SK-N-SH treated with all-trans-retinoic acid at 6 μM for 48 hours (cell line): Measurements from ENCODE around the gene MIGA2.

Experiments used
- ATAC-seq: fragments of 200-7000 bp; cut with Tn5 transposase; 3 replicates; pipeline ENCODE4 v1.9.1; 2020; ENCODE audit warnings: mild to moderate bottlenecking, moderate library complexity
- ARNTL ChIP-seq: fragments of 450-650 bp; formaldehyde crosslinking; IDR thresholded peaks from 2 replicates; pipeline ENCODE4 v1.5.0; 2020; ENCODE audit warnings: low read depth, mild to moderate bottlenecking, moderate library complexity, borderline replicate concordance
- BACH2 ChIP-seq: fragments of 250-450 bp; sonication (Bioruptor Pico); IDR thresholded peaks from 2 replicates; pipeline ENCODE4 v1.9.0; 2021; ENCODE audit warnings: mild to moderate bottlenecking, borderline replicate concordance
- CSDC2 ChIP-seq: fragments of 250-450 bp; sonication (Bioruptor Pico); IDR thresholded peaks from 2 replicates; pipeline ENCODE4 v1.5.0; 2020; ENCODE audit warnings: mild to moderate bottlenecking, moderate library complexity
- ESRRG ChIP-seq: fragments of 250-450 bp; sonication (Bioruptor Pico); IDR thresholded peaks from 2 replicates; pipeline ENCODE4 v1.6.1; 2021; ENCODE audit warnings: mild to moderate bottlenecking
- GLIS3 ChIP-seq: fragments of 250-450 bp; sonication (Bioruptor Pico); IDR thresholded peaks from 2 replicates; pipeline ENCODE4 v1.5.0; 2020; ENCODE audit warnings: mild to moderate bottlenecking, moderate library complexity
- ISL1 ChIP-seq: fragments of 250-450 bp; sonication (Bioruptor Pico); IDR thresholded peaks from 2 replicates; pipeline ENCODE4 v2.1.2; 2022; ENCODE audit warnings: mild to moderate bottlenecking, moderate library complexity
- OSR1 ChIP-seq: fragments of 250-450 bp; sonication (Bioruptor Pico); IDR thresholded peaks from 2 replicates; pipeline ENCODE4 v1.8.0; 2022; ENCODE audit warnings: moderate library complexity, mild to moderate bottlenecking, inconsistent platforms
- PPARA ChIP-seq: fragments of 250-450 bp; sonication (Bioruptor Pico); IDR thresholded peaks from 2 replicates; pipeline ENCODE4 v1.5.0; 2020; ENCODE audit warnings: mild to moderate bottlenecking, borderline replicate concordance
- SNAI2 ChIP-seq: fragments of 250-450 bp; sonication (Bioruptor Pico); IDR thresholded peaks from 2 replicates; pipeline ENCODE4 v1.5.0; 2020; ENCODE audit warnings: mild to moderate bottlenecking, moderate library complexity
- TOX ChIP-seq: fragments of 250-450 bp; sonication (Bioruptor Pico); IDR thresholded peaks from 2 replicates; pipeline ENCODE4 v1.8.0; 2021; ENCODE audit warnings: mild to moderate bottlenecking, moderate library complexity, borderline replicate concordance
- ZC3H10 ChIP-seq: fragments of 250-450 bp; sonication (Bioruptor Pico); IDR thresholded peaks from 2 replicates; pipeline ENCODE4 v1.5.1; 2021; ENCODE audit warnings: mild to moderate bottlenecking, moderate library complexity
- ZFP30 ChIP-seq: fragments of 450-650 bp; formaldehyde crosslinking; IDR thresholded peaks from 2 replicates; pipeline ENCODE4 v1.5.0; 2022; ENCODE audit warnings: mild to moderate bottlenecking, moderate library complexity
- ZNF565 ChIP-seq: fragments of 450-650 bp; formaldehyde crosslinking; conservative IDR thresholded peaks from 2 replicates; pipeline ENCODE4 v1.5.0; 2020; ENCODE audit warnings: low read depth, mild to moderate bottlenecking, moderate library complexity
- ZNF70 ChIP-seq: fragments of 450-650 bp; formaldehyde crosslinking; IDR thresholded peaks from 2 replicates; pipeline ENCODE4 v1.5.0; 2020; ENCODE audit warnings: mild to moderate bottlenecking, moderate library complexity
- ZNF8 ChIP-seq: fragments of 450-650 bp; formaldehyde crosslinking; IDR thresholded peaks from 2 replicates; pipeline ENCODE4 v1.5.0; 2020; ENCODE audit warnings: mild to moderate bottlenecking, moderate library complexity
- TF ChIP-seq, protein P1 (sequence below): fragments of 250-450 bp; sonication (Bioruptor Pico); IDR thresholded peaks from 2 replicates; pipeline ENCODE4 v1.5.1; 2021; ENCODE audit warnings: mild to moderate bottlenecking, moderate library complexity
- TF ChIP-seq, protein P2 (sequence below): fragments of 250-450 bp; sonication (Bioruptor Pico); IDR thresholded peaks from 2 replicates; pipeline ENCODE4 v1.5.1; 2020; ENCODE audit warnings: low read depth, mild to moderate bottlenecking, moderate library complexity
- TF ChIP-seq, protein P3 (sequence below): fragments of 250-450 bp; sonication (Bioruptor Pico); IDR thresholded peaks from 2 replicates; pipeline ENCODE4 v1.8.0; 2020; ENCODE audit warnings: mild to moderate bottlenecking, moderate library complexity, borderline replicate concordance
- TF ChIP-seq, protein P4 (sequence below): fragments of 250-450 bp; sonication (Bioruptor Pico); IDR thresholded peaks from 2 replicates; pipeline ENCODE4 v1.8.0; 2021; ENCODE audit warnings: low read depth, mild to moderate bottlenecking, moderate library complexity, borderline replicate concordance
- TF ChIP-seq, protein P5 (sequence below): fragments of 250-450 bp; sonication (Bioruptor Pico); IDR thresholded peaks from 2 replicates; pipeline ENCODE4 v1.5.0; 2020; ENCODE audit warnings: mild to moderate bottlenecking, moderate library complexity

Gene MIGA2

DNA sequence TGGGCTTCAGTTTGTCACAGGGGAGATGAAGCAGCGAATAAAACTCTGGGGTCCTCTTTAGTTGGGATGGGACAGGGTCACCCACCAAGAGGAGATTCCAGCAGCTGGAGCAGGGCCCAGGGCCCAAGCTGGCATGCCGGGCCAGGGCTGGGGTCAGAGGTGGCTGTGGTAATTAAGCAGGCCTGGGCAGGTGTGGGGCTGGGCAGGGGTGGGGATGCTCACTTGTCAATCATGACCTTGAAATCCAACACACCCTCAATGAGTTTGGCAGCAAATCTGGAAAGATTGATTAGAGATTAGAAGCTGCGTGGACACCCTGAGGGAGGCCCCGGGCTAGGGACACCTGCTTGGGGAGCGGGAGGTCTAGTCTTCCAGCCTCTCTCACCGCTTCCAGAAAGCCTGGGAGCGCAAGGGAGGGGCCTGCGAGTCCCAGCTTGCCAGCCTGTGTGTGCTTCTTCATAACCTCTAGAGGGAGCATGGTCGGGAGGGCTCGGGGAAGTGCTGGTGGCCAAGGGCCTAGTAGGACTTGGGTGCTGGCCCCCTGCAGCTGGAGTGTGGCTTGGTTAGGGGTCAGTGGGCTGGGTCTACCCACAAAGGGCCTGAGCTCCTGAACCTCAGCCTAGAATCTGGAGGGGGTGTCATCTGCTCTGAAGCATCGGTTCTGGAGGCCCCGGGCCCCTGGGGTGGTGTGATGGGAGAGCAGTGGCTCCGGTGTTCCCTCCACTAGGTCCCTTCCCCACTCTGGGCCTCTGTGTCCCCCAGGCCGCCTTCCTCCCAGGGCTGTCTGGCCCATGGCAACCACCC is 66.6 kb downstream of the MIGA2 start:
- TF ChIP-seq ESRRG (CRISPR knock-in tag) = no peak
- no peak for TF ChIP-seq OSR1 (CRISPR knock-in tag)
- TF ChIP-seq, protein P1, sequence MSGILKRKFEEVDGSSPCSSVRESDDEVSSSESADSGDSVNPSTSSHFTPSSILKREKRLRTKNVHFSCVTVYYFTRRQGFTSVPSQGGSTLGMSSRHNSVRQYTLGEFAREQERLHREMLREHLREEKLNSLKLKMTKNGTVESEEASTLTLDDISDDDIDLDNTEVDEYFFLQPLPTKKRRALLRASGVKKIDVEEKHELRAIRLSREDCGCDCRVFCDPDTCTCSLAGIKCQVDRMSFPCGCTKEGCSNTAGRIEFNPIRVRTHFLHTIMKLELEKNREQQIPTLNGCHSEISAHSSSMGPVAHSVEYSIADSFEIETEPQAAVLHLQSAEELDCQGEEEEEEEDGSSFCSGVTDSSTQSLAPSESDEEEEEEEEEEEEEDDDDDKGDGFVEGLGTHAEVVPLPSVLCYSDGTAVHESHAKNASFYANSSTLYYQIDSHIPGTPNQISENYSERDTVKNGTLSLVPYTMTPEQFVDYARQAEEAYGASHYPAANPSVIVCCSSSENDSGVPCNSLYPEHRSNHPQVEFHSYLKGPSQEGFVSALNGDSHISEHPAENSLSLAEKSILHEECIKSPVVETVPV (CRISPR knock-in tag) = no peak
- TF ChIP-seq ZNF565 (CRISPR knock-in tag) = no peak
- TF ChIP-seq ZNF8 (CRISPR knock-in tag) = no peak
- no peak for TF ChIP-seq GLIS3 (CRISPR knock-in tag)
- no peak for TF ChIP-seq TOX (CRISPR knock-in tag)
- no peak for TF ChIP-seq ARNTL
- no peak for TF ChIP-seq ZNF70 (CRISPR knock-in tag)
- TF ChIP-seq, protein P2, sequence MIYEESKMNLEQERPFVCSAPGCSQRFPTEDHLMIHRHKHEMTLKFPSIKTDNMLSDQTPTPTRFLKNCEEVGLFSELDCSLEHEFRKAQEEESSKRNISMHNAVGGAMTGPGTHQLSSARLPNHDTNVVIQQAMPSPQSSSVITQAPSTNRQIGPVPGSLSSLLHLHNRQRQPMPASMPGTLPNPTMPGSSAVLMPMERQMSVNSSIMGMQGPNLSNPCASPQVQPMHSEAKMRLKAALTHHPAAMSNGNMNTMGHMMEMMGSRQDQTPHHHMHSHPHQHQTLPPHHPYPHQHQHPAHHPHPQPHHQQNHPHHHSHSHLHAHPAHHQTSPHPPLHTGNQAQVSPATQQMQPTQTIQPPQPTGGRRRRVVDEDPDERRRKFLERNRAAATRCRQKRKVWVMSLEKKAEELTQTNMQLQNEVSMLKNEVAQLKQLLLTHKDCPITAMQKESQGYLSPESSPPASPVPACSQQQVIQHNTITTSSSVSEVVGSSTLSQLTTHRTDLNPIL (CRISPR knock-in tag) = no peak
- TF ChIP-seq PPARA = no peak
- TF ChIP-seq ZC3H10 (CRISPR knock-in tag) = no peak
- TF ChIP-seq CSDC2 = no peak
- no peak for TF ChIP-seq BACH2 (CRISPR knock-in tag)
- TF ChIP-seq, protein P3, sequence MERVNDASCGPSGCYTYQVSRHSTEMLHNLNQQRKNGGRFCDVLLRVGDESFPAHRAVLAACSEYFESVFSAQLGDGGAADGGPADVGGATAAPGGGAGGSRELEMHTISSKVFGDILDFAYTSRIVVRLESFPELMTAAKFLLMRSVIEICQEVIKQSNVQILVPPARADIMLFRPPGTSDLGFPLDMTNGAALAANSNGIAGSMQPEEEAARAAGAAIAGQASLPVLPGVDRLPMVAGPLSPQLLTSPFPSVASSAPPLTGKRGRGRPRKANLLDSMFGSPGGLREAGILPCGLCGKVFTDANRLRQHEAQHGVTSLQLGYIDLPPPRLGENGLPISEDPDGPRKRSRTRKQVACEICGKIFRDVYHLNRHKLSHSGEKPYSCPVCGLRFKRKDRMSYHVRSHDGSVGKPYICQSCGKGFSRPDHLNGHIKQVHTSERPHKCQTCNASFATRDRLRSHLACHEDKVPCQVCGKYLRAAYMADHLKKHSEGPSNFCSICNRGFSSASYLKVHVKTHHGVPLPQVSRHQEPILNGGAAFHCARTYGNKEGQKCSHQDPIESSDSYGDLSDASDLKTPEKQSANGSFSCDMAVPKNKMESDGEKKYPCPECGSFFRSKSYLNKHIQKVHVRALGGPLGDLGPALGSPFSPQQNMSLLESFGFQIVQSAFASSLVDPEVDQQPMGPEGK (CRISPR knock-in tag) = no peak
- no peak for TF ChIP-seq SNAI2 (CRISPR knock-in tag)
- peak; percentile 94 for ATAC-seq

DNA sequence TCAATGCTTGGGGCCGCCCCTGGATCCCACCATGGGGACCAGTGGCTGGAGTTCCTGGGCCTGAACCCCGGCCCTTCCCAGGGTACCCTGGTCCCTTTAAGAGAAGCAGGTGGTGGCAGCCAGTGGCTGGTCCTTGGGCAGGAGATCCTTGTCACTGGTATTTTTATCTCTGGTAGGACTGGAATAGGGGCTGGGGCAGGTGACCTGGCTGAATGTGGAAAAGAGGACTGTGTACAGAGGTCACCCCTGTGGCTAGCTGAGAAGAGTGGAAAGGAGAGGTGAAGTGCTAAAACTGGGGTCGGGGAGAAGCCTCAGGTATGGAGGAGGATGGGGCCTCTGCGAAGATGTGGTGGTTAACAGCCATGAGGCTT is 67.2 kb downstream of the MIGA2 start:
- TF ChIP-seq, protein P2 (CRISPR knock-in tag) = no peak
- TF ChIP-seq, protein P4, sequence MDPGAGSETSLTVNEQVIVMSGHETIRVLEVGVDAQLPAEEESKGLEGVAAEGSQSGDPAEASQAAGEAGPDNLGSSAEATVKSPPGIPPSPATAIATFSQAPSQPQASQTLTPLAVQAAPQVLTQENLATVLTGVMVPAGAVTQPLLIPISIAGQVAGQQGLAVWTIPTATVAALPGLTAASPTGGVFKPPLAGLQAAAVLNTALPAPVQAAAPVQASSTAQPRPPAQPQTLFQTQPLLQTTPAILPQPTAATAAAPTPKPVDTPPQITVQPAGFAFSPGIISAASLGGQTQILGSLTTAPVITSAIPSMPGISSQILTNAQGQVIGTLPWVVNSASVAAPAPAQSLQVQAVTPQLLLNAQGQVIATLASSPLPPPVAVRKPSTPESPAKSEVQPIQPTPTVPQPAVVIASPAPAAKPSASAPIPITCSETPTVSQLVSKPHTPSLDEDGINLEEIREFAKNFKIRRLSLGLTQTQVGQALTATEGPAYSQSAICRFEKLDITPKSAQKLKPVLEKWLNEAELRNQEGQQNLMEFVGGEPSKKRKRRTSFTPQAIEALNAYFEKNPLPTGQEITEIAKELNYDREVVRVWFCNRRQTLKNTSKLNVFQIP (CRISPR knock-in tag) = no peak
- TF ChIP-seq ISL1 (CRISPR knock-in tag) (no peak), ZFP30 (no peak)
- no peak; the same call in 2 of the 3 replicates for ATAC-seq

DNA sequence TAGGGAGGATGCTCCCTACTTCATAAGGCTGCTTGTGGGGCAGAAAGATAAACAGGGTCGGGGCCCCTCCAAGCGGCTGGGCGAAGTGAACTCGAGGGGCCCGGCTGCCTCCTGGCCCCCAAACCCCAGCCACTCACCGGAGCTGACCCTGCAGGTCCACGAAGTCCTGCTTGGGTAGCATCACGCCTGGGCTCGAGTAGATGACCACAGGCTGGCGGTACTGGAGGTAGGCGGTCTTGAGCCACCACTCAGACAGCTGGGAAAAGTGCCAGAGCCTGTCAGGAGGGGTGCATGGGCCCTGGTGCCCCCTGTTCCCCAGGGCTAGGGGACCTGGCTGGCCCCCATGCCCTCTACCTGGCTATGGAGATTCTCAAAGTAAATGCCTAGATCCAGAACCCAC is 67.6 kb downstream of the MIGA2 start:
- TF ChIP-seq, protein P5, sequence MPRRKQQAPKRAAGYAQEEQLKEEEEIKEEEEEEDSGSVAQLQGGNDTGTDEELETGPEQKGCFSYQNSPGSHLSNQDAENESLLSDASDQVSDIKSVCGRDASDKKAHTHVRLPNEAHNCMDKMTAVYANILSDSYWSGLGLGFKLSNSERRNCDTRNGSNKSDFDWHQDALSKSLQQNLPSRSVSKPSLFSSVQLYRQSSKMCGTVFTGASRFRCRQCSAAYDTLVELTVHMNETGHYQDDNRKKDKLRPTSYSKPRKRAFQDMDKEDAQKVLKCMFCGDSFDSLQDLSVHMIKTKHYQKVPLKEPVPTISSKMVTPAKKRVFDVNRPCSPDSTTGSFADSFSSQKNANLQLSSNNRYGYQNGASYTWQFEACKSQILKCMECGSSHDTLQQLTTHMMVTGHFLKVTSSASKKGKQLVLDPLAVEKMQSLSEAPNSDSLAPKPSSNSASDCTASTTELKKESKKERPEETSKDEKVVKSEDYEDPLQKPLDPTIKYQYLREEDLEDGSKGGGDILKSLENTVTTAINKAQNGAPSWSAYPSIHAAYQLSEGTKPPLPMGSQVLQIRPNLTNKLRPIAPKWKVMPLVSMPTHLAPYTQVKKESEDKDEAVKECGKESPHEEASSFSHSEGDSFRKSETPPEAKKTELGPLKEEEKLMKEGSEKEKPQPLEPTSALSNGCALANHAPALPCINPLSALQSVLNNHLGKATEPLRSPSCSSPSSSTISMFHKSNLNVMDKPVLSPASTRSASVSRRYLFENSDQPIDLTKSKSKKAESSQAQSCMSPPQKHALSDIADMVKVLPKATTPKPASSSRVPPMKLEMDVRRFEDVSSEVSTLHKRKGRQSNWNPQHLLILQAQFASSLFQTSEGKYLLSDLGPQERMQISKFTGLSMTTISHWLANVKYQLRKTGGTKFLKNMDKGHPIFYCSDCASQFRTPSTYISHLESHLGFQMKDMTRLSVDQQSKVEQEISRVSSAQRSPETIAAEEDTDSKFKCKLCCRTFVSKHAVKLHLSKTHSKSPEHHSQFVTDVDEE (CRISPR knock-in tag) = no peak
- TF ChIP-seq ZC3H10 (CRISPR knock-in tag) = no peak
- no peak for ATAC-seq
